A549 (cell line): Measurements from ENCODE around the gene GPRIN1.

Experiments used
- MAX ChIP-seq: IDR thresholded peaks from 2 replicates; pipeline ENCODE4 v1.6.1; 2012
- PHF8 ChIP-seq: fragments of 200-600 bp; sonication (generic); IDR thresholded peaks from 2 replicates; pipeline ENCODE4 v1.6.1; 2016; ENCODE audit warnings: low read depth, mild to moderate bottlenecking, antibody characterized with exemption, moderate library complexity, borderline replicate concordance
- TF ChIP-seq, protein P1 (sequence below): fragments of >200 bp; sonication (Bioruptor Twin); formaldehyde crosslinking; IDR thresholded peaks from 3 replicates; pipeline ENCODE4 v1.5.1; 2016

GRCh38 chr5:176652136-176652535, 42.2 kb upstream of the GPRIN1 start:
- TF ChIP-seq PHF8 (no peak), MAX (no peak)
- TF ChIP-seq, protein P1, sequence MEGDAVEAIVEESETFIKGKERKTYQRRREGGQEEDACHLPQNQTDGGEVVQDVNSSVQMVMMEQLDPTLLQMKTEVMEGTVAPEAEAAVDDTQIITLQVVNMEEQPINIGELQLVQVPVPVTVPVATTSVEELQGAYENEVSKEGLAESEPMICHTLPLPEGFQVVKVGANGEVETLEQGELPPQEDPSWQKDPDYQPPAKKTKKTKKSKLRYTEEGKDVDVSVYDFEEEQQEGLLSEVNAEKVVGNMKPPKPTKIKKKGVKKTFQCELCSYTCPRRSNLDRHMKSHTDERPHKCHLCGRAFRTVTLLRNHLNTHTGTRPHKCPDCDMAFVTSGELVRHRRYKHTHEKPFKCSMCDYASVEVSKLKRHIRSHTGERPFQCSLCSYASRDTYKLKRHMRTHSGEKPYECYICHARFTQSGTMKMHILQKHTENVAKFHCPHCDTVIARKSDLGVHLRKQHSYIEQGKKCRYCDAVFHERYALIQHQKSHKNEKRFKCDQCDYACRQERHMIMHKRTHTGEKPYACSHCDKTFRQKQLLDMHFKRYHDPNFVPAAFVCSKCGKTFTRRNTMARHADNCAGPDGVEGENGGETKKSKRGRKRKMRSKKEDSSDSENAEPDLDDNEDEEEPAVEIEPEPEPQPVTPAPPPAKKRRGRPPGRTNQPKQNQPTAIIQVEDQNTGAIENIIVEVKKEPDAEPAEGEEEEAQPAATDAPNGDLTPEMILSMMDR = no peak
